ENCODE data around the gene PFDN2. TPM values are rescaled to one million over a fixed set of nuclear protein-coding genes. Genes with fewer than 3 reads are reported as not detected.

Gene PFDN2
- total RNA-seq, 1 experiment from 2014 or later, result 23.4 TPM

DNA sequence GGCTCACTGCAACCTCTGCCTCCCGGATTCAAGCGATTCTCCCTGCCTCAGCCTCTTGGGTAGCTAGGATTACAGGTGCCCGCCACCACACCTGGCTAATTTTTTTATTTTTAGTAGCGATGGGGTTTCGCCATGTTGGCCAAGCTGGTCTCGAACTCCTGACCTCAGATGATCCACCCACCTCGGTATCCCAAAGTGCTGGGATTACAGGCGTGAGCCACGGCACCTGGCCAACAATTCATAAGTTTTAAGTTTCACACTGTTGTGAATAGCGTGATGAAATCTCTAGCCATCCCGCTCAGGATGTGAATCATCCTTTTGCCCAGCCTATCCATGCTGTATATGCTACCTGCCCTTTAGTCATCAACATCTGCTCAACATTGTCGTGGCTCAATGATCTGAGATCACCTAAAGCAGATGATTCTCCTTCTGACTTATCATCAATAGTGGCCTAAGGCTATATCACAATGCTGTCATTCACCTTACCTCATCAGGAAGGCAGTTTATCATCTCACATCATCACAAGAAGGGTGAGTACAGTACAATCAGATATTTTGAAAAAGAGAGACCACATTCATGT lies 2.6 kb downstream of the PFDN2 start:
- in situ Hi-C loops (cut with HindIII; ENCODE audit: low pct_unique_long_range_greater_than_20kb, low sequenced_read_pairs), result no loop called here
- peak; percentile 84 for DNase-seq (ENCODE audit: low read depth)

- DNase-seq (ENCODE audit: low read depth), result no peak
- in situ Hi-C loops (cut with HindIII; ENCODE audit: low pct_unique_long_range_greater_than_20kb, low sequenced_read_pairs), result no loop called here
These were observed 3.3 kb downstream of the PFDN2 start for GRCh38 chr1:161114556-161114955.

- DNase-seq (ENCODE audit: low read depth), result no peak
- in situ Hi-C loops (cut with HindIII; ENCODE audit: low pct_unique_long_range_greater_than_20kb, low sequenced_read_pairs), result no loop called here
These were observed 3.9 kb downstream of the PFDN2 start for GRCh38 chr1:161113915-161114314.

DNA sequence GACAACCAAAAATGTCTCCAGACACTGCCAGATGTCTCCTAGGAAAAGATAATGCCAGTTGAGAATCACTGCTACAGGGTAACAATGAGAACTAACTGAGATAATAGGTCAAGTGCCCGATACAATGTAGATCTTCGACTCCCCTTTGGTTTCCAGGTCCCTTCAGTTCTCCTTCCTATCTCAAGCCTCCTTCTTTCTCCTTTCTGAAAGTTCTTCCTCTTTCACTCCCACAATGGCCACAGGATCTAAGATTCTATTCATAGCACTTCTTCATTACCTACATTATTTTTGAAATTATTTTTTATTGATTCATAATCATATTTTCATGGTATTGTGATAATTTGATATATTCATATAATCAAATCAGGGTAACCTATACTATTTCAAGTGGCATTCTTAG lies 6.3 kb downstream of the PFDN2 start:
- DNase-seq (ENCODE audit: low read depth), result no peak

GRCh38 chr1:161111117-161111516 lies 6.7 kb downstream of the PFDN2 start:
- in situ Hi-C loops (cut with HindIII; ENCODE audit: low pct_unique_long_range_greater_than_20kb, low sequenced_read_pairs), result no loop called here
- no peak for DNase-seq (ENCODE audit: low read depth)

More for the DNA sequence above, 6.3 kb downstream of the PFDN2 start:
- in situ Hi-C loops (cut with HindIII; ENCODE audit: low pct_unique_long_range_greater_than_20kb, low sequenced_read_pairs), result no loop called here

DNA sequence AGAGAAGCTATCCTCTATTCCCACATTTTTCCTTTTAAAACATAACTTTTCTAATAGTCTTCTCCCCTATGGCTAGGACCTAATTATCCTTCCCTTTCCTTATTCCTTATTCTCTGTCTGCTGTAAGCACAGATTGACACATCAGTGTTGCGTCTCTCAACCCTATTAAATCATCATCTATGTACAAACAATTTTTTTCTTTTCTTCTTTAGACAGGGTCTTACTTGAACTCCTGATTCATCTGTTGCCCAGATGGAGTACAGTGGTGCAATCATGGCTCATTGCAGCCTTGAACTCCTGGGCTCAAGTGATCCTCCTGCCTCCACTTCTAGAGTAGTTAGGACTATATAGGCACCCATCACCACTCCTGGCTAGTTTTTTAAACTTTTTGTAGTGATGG lies 11.4 kb downstream of the PFDN2 start:
- DNase-seq (ENCODE audit: low read depth), result no peak
- in situ Hi-C loops (cut with HindIII; ENCODE audit: low pct_unique_long_range_greater_than_20kb, low sequenced_read_pairs), result no loop called here

DNA sequence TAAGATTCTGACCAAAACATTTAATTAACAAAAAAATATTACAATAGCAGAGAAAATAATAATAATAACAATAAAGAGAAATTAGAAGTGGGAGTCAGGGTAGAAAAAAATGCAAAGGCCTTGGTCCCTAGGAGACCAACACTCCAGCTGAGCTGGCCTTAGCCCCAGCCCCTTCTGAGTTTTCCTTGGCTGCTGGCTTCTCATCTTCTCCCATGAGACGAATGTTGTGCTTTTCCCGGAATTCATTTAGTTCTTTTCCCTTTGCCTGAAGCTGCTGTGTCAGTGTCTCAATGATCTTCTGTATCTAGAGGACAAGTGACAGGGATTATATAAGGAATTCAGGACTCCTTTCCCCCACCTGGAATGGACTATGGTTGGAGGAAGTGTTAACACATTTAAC lies 17.3 kb downstream of the PFDN2 start:
- in situ Hi-C loops (cut with HindIII; ENCODE audit: low pct_unique_long_range_greater_than_20kb, low sequenced_read_pairs), result no loop called here

DNA sequence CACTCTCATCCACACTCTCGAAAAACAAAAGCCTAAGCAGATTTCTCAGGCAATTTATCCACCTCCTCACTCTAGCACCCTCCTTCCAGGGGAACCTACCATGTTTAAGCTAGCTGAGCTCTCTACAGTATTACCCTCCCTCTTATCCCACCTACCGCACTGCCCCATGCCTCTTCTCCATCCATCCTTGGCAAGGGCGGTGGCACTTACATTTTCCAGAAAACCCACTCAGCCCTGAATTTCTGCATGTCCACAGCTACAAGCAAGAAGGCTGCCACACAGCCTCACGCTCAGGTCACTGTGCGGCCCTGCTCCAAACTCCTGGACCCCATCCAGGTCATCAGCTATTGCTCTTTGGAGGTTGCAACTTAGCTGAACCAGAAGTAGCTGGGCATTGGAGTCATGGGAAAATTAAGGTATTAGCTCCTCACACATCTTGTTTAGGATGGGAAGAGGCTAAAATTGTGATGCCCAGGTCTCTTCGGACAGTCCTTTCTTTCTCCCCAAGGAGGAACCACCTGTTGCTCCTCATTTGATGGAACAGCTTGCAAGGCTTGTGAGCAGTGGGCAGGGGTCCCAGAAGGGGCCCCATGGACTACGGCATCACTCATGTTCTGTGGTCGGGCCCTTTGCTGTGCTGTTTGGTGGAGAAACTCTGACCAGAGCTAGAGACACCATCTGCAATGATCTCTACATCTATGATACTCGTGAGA lies 18.6 kb downstream of the PFDN2 start:
- no peak for DNase-seq (ENCODE audit: low read depth)
- in situ Hi-C loops (cut with HindIII; ENCODE audit: low pct_unique_long_range_greater_than_20kb, low sequenced_read_pairs), result loop anchor here (10.0 kb wide), 1 partner anchor 54 kb away; the partner anchor contains the start of gene USF1

More for the DNA sequence above, 17.3 kb downstream of the PFDN2 start:
- DNase-seq (ENCODE audit: low read depth), result no peak

DNA sequence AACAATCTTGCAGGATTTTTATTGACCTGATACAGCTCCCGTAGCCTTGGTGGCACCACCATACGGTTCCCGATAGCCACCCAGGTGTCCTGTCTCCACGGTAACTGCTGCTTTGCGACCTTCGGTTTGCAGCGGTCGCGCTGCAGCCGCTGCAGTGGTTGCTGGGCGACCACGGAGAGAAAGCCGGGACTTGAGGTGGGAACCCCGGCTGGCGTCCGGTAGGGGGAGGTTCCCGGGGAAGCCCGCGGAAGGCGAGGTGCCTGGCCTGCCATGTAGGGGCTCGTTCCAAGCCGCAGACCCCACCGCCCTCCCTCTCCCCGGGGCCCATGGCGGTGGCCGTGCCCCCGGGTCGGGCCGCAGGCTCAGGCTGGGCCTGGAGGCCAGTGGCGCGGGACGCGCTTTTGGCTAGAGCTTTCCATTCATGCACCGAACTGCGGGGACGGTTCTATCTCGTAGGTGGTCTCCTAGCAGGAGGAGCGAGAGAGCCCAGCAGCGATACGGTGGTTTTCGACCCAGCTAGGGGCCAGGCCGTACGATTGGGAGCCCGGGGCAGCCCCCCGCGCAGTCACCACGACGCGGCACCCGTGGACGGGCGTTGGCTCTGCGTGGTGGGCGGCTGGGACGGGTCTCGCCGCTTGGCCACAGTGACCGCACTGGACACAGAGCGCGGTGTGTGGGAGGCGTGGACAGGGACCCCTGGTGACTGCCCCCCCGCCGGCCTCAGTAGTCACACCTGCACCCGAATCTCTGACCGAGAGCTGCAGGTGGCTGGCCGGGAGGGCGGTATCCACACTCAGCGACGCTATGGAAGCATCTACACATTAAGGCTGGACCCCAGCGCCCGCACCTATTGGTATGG lies 19.4 kb downstream of the PFDN2 start, which contains the start of gene KLHDC9:
TSS of gene KLHDC9 (plus strand) at position 152 of the 859 bp plus-strand sequence. CDS start at position 327, 175 bp downstream.
- peak; percentile 92 for DNase-seq (ENCODE audit: low read depth)

DNA sequence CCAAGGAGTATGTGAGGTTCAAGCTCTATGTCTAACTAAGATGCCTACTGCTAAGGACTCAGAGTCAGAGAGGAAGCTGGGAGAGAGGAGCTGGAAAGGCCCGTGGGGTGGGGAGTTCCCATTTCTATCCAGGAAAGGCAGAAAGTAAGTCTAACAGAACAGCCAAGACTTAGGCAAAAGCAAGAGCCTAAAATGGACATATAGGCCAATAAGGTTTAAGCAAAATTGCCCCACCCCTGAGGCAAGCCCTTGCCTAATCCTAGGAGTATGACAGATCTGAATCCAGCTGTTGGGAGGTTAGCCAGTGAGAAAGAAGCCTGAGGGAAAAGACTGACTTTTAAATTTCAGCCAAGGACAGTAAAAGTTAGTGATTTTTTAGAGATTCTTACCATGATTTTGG lies 21.3 kb downstream of the PFDN2 start:
- DNase-seq (ENCODE audit: low read depth), result no peak
- in situ Hi-C loops (cut with HindIII; ENCODE audit: low pct_unique_long_range_greater_than_20kb, low sequenced_read_pairs), result loop anchor here (10.0 kb wide), 1 partner anchor 52 kb away; the partner anchor contains the start of gene USF1

More for the DNA sequence above, 19.4 kb downstream of the PFDN2 start, which contains the start of gene KLHDC9:
- in situ Hi-C loops (cut with HindIII; ENCODE audit: low pct_unique_long_range_greater_than_20kb, low sequenced_read_pairs), result loop anchor here (10.0 kb wide), 1 partner anchor 54 kb away; the partner anchor contains the start of gene USF1

- DNase-seq (ENCODE audit: low read depth), result no peak
- in situ Hi-C loops (cut with HindIII; ENCODE audit: low pct_unique_long_range_greater_than_20kb, low sequenced_read_pairs), result loop anchor here (10.0 kb wide), 1 partner anchor 51 kb away; the partner anchor contains the start of gene USF1
These were observed 21.8 kb downstream of the PFDN2 start for GRCh38 chr1:161096015-161096414.

DNA sequence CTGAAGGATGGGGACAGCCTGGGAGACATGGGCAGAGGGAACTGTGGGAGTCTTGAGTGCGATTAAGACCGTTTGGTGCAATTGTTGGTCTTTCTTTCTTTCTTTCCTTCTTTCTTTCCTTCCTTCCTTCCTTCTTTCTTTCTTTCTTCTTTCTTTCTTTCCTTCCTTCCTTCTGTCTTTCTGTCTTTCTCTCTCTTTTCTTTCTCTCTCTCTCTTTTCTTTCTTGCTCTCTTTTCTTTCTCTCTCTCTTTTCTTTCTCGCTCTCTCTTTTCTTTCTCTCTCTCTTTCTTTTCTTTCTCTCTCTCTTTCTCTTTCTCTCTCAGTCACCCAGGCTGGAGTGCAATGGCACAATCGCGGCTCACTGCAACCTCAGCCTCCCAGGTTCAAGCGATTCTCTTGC lies 22.6 kb downstream of the PFDN2 start:
- DNase-seq (ENCODE audit: low read depth), result no peak
- in situ Hi-C loops (cut with HindIII; ENCODE audit: low pct_unique_long_range_greater_than_20kb, low sequenced_read_pairs), result loop anchor here (10.0 kb wide), 1 partner anchor 50 kb away; the partner anchor contains the start of gene USF1

DNA sequence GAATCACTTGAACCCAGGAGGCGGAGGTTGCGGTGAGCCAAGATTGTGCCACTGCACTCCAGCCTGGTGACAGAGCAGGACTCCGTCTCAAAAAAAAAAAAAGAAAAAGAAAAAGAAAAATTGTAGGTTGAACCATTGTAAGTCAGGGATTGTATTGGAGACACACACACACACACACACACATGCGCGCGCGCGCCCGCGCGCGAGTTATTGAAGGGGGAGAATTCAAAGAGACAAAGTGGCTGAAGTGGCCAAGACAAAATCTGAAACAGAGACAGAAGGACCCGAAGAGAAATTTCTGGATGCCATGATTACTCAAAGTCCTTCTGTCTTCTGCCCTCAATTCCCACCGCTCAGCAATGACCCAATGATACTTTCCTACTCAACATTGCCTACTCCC lies 23.4 kb downstream of the PFDN2 start:
- DNase-seq (ENCODE audit: low read depth), result no peak

DNA sequence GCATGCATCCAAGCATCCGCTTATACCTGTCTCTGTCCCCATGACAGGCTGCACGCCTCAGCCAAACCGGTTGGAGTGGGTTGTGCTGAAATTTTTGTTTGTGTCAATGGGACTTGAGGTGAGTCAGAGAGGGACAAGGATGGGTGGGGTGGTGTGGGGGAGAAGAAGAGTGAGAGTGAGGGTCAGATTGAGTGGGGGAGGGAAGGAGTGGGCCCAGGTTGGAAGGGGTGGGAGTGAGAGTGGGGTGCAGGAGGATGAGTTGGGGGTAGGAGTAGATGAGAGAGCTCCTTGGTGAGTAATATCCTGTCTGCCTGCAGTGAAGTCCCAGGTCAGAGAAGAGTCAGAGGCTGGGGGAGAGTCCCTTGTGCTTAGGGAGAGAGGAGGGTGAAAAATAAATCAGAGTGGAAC lies 25.2 kb downstream of the PFDN2 start:
- no peak for DNase-seq (ENCODE audit: low read depth)
- in situ Hi-C loops (cut with HindIII; ENCODE audit: low pct_unique_long_range_greater_than_20kb, low sequenced_read_pairs), result loop anchor here (10.0 kb wide), 1 partner anchor 48 kb away; the partner anchor contains the start of gene USF1

More for the DNA sequence above, 23.4 kb downstream of the PFDN2 start:
- in situ Hi-C loops (cut with HindIII; ENCODE audit: low pct_unique_long_range_greater_than_20kb, low sequenced_read_pairs), result loop anchor here (10.0 kb wide), 1 partner anchor 50 kb away; the partner anchor contains the start of gene USF1

DNA sequence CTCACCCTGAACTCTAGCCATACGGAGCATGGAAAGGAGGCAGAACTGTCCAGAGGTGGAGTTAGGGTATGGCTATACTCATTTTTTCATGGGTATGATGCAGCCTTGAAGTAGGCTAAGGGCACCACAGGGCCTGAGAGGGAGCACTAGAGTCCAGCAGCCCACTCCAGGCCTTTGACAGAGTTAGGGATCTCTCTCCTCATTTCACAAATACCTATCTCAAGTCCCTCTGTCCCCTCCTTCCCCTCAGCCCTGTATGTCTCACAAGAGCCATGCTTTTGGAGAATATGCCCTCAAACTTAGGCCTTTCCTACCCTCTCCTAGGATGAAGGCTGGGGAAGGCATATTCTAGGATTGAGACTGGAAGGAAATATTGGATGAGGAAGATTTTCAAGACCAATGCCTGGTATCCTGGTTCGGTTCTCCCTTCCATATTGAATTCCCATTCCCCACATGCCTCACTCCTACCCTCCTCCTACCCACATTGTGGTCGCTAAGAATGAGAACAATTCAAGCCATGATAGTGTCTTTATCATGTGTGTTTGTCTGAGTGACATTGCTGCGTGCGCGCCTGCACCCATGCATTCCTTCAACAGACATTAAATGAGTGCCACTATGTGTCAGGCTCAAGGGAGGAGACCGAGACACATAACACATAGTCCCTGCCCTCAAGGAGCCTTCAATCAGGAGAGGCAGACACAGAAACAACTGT lies 25.9 kb downstream of the PFDN2 start:
- in situ Hi-C loops (cut with HindIII; ENCODE audit: low pct_unique_long_range_greater_than_20kb, low sequenced_read_pairs), result loop anchor here (10.0 kb wide), 1 partner anchor 47 kb away; the partner anchor contains the start of gene USF1
- DNase-seq (ENCODE audit: low read depth), result no peak

- DNase-seq (ENCODE audit: low read depth), result no peak
- in situ Hi-C loops (cut with HindIII; ENCODE audit: low pct_unique_long_range_greater_than_20kb, low sequenced_read_pairs), result loop anchor here (10.0 kb wide), 1 partner anchor 46 kb away; the partner anchor contains the start of gene USF1
These were observed 26.7 kb downstream of the PFDN2 start for GRCh38 chr1:161091093-161091492.

GRCh38 chr1:161090617-161091016 lies 27.2 kb downstream of the PFDN2 start:
- no peak for DNase-seq (ENCODE audit: low read depth)
- in situ Hi-C loops (cut with HindIII; ENCODE audit: low pct_unique_long_range_greater_than_20kb, low sequenced_read_pairs), result loop anchor here (10.0 kb wide), 1 partner anchor 46 kb away; the partner anchor contains the start of gene USF1

Measured in Caki2 (cell line).